ENCODE data around the gene DEPP1. TPM values are rescaled to one million over a fixed set of nuclear protein-coding genes. Genes with fewer than 3 reads are reported as not detected.

Gene DEPP1
- total and polyA plus RNA-seq, 8 donors: 68.9 to 270 (median 173) TPM

DNA sequence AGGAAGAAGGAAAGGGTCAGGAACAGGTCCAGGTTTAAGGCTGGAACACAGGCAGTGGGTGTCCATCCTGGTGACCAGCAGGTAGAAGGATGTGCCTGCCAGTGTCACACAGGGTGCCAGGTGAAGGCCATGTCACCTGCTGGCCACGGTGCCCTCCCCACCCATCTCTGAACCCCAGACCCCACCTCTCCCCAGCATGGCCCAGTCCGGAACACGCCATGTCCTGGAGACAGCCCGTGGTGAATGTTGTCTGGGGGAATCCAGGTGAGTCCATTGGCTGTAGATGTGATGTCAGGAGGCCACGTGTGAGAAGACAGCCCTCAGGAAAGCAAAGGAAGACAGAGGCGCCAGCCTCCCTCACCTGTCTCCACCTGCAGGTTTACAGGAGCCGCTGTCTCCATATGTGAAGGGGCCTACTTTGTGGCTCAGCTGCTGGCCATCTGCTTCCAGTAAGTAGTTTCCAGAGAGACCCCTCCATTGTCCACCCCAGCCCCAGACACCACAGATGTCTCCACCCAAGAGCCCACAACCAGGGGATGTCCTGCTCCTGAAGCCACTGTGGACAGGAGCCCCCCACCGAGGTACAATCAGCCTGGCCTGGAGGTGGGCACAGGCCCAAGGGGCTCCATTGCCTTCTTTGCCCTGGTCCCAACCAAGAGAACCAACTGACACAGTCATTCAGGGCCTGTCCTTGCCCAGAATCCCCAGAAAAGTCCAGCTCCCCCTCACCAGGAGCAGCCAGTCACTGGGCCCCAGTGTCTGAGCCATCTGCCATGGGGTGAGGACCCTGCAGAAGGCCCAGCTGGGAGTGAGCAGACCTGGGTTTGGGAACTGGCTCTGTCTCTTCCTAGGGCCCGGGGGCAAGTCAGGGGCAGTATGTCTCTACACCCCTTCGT lies 46.7 kb downstream of the DEPP1 start:
- H3K4me3 ChIP-seq: no peak overlapping the region
- H3K27ac ChIP-seq: no peak overlapping the region
- peaks cover 0 to 13% (median 5%) of the 10 kb centered on the region in 3 donors for H3K4me1 ChIP-seq
- 79 to 88% methylated on average over 10 of the region's 10 CpGs for WGBS, 2 donors
- H3K27me3 ChIP-seq: no peaks in the 10 kb centered on the region
- H3K36me3 ChIP-seq: no peaks in the 10 kb centered on the region
- TF ChIP-seq, protein P1, sequence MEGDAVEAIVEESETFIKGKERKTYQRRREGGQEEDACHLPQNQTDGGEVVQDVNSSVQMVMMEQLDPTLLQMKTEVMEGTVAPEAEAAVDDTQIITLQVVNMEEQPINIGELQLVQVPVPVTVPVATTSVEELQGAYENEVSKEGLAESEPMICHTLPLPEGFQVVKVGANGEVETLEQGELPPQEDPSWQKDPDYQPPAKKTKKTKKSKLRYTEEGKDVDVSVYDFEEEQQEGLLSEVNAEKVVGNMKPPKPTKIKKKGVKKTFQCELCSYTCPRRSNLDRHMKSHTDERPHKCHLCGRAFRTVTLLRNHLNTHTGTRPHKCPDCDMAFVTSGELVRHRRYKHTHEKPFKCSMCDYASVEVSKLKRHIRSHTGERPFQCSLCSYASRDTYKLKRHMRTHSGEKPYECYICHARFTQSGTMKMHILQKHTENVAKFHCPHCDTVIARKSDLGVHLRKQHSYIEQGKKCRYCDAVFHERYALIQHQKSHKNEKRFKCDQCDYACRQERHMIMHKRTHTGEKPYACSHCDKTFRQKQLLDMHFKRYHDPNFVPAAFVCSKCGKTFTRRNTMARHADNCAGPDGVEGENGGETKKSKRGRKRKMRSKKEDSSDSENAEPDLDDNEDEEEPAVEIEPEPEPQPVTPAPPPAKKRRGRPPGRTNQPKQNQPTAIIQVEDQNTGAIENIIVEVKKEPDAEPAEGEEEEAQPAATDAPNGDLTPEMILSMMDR (IDR thresholded peaks at IDR 0.05): no peak
- DNase-seq (peak in 1 of 6 donors; percentile 12), ATAC-seq (no peak), FAIRE-seq (no peak)
- intact Hi-C loops (cut with DNase I): loop anchor here in 2 of 3 donors (2.0 to 5.0 kb wide), 2 partner anchors 40 to 43 kb away; no protein-coding TSS in a partner anchor
- no peaks in the 10 kb centered on the region for H3K9me3 ChIP-seq

DNA sequence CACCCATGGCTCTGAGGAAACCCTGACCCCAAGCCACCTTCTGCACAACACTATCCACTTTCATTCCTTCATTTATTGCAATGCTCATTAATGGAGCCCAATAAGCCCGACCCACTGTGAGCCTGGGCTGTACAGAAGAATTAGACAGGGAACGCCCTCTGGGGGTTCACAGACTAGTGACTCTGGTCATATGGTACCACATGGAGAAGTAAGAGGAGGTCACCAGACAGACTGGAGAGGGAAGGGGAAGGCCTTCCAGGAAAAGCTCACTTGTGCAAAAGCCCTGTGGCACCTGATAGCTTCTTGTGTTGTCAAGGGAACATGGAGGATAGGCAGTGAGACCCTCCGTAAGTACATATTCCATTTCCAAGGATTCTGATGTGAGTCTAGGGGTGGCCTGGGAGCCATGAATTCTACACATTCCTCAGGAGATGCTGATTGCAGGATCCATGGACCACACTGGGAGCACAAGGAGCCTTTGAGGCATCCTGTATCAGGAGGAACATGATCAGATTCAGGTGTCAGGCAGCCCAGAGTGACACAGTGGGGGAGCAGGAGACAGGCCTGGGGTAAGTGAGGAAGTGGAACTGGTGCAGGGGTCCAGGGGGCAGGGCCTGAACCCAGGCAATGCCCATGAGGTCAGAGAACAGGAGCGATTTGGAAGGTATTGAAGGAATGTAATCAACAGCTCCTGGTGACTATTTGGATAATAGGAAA lies 47.5 kb downstream of the DEPP1 start:
- Histone ChIP-seq H3K27me3 (no peaks in the 10 kb centered on the region), H3K4me3 (no peak overlapping the region), H3K4me1 (peaks cover 0 to 7% (median 5%) of the 10 kb centered on the region in 3 donors), H3K36me3 (no peaks in the 10 kb centered on the region), H3K27ac (no peak overlapping the region), H3K9me3 (no peaks in the 10 kb centered on the region)
- TF ChIP-seq, protein P1 (IDR thresholded peaks at IDR 0.05): no peak
- 66 to 90% methylated on average over 4 of the region's 4 CpGs for WGBS, 2 donors
- DNase-seq (peak in 1 of 6 donors; percentile 7), FAIRE-seq (no peak), ATAC-seq (no peak)
- intact Hi-C loops (cut with DNase I): loop anchor here in 1 of 3 donors (5.0 kb wide), 1 partner anchor 41 kb away; no protein-coding TSS in a partner anchor

DNA sequence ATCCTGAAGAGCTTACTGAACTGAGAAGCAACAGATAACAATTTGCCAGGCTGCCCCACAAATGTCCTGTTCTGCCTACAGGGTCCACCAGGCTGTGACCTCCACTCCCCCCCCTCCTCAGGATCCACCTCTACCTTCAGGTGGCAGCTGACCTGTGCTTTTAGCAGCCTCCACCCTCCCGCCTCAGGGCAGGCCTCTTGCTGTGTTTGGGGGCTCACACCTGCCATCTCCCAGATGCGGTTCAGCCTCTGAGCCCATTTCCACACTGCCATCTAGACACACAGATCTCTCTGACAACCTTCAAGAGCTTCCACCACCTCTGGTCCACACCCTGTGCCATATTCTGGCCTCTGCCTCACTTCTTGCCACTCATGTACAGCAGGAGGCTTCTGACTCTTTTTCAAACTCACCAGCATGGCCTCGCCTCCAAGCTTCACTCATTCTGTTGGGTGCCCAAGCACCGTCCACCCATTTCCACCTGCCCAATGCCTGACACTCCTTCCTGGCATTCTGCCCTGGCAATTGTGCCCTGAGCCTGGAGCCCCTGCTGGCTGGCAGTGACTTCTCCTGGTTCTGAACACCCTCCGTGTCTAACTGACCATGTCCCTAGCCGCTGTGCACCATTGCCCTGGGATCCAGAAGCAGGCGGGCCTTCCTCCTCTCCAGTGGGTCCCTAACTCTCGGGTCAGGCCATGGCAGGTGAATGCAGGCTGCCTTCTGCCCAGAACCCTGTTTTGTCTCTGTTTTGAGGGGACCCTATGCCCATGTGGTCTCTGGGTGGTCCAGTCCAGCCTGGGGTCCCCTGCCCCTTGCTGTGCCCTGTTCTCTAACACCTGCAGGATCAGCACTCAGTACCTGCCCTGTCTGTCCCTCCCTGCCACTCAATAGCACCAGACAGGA lies 49.0 kb downstream of the DEPP1 start:
- FAIRE-seq: no peak
- intact Hi-C loops (cut with DNase I): loop anchor here in 1 of 3 donors (5.0 kb wide), 1 partner anchor 43 kb away; no protein-coding TSS in a partner anchor
- 79 to 80% methylated on average over 8 of the region's 8 CpGs for WGBS, 2 donors

DNA sequence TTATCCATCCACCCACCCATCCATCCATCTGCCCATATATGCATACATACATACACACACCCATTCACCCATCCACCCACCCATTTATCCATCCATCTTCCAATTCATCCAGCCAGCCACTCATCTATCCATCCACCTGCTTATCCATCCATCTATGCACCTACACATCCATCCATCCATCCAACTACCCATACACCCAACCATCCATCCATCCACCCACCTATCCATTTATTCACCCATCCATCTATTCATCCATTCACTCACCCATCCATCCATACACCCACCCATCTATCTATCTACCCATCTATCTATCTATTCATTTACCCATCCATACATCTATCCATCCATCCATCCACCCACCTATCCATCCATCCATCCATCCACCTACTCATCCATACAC lies 50.1 kb downstream of the DEPP1 start:
- DNase-seq (no peak), ATAC-seq (no peak), FAIRE-seq (no peak)
- Histone ChIP-seq H3K9me3 (no peaks in the 10 kb centered on the region), H3K36me3 (no peaks in the 10 kb centered on the region), H3K27me3 (no peaks in the 10 kb centered on the region), H3K27ac (no peak overlapping the region), H3K4me3 (no peak overlapping the region), H3K4me1 (peaks cover 0 to 5% (median 5%) of the 10 kb centered on the region in 3 donors)
- intact Hi-C loops (cut with DNase I): no loop called here
- TF ChIP-seq, protein P1 (IDR thresholded peaks at IDR 0.05): no peak

More for the DNA sequence above, 49.0 kb downstream of the DEPP1 start:
- TF ChIP-seq, protein P1 (IDR thresholded peaks at IDR 0.05): no peak
- H3K27me3 ChIP-seq: no peaks in the 10 kb centered on the region
- peak in 1 of 6 donors; percentile 12 for DNase-seq
- ATAC-seq: no peak
- H3K27ac ChIP-seq: no peak overlapping the region
- H3K36me3 ChIP-seq: no peaks in the 10 kb centered on the region
- H3K9me3 ChIP-seq: no peaks in the 10 kb centered on the region
- no peak overlapping the region for H3K4me3 ChIP-seq
- peaks cover 0 to 5% (median 5%) of the 10 kb centered on the region in 3 donors for H3K4me1 ChIP-seq

Data from pancreas (tissue), 10 donors.